ENCODE data around the gene CTNNA1.

DNA sequence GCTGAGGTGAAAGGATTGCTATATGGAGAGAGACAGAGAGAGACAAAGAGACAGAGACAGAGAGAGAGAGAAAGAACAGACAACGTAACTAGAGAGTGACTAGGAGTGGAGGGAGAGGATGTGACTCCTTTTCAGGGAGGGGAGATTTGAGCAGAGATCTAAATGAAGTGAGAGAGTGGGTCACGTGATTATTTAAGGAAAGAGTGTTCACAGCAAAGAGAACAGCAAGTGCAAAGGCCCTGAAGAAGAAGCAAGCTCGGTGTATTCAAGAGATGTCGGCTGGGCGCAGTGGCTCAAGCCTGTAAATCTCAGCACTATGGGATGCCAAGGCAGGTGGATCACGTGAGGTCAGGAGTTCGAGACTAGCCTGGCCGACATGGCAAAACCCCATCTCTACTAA, 40.9 kb upstream of the CTNNA1 start:
- TF ChIP-seq, protein P1, sequence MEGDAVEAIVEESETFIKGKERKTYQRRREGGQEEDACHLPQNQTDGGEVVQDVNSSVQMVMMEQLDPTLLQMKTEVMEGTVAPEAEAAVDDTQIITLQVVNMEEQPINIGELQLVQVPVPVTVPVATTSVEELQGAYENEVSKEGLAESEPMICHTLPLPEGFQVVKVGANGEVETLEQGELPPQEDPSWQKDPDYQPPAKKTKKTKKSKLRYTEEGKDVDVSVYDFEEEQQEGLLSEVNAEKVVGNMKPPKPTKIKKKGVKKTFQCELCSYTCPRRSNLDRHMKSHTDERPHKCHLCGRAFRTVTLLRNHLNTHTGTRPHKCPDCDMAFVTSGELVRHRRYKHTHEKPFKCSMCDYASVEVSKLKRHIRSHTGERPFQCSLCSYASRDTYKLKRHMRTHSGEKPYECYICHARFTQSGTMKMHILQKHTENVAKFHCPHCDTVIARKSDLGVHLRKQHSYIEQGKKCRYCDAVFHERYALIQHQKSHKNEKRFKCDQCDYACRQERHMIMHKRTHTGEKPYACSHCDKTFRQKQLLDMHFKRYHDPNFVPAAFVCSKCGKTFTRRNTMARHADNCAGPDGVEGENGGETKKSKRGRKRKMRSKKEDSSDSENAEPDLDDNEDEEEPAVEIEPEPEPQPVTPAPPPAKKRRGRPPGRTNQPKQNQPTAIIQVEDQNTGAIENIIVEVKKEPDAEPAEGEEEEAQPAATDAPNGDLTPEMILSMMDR (IDR thresholded peaks at IDR 0.05): no peak
- TF ChIP-seq POLR2A (IDR thresholded peaks at IDR 0.05): no peak

Data from lower leg skin (tissue), 3 donors.